ENCODE results near the gene CCN2. TPM values are rescaled to one million over a fixed set of nuclear protein-coding genes. Genes with fewer than 3 reads are reported as not detected.

The CCN2 gene
- total RNA-seq, 1 experiment from 2014 or later, result 44.1 TPM

GRCh38 chr6:131966443-131966842, 15.3 kb upstream of the CCN2 start:
- no peak overlapping the region for H2AFZ ChIP-seq (ENCODE audit: low read length)
- no peak overlapping the region for H3T11ph ChIP-seq (ENCODE audit: low read length)
- peaks cover 0 to 5% of the 10 kb centered on the region in 2 experiments; a peak in 1 of 4 replicates for H3K4me1 Mint-ChIP-seq
- no peak overlapping the region for H2BK120ac ChIP-seq (ENCODE audit: low read depth, low read length, poor library complexity, severe bottlenecking)
- H2BK20ac ChIP-seq (ENCODE audit: low read depth, low read length, poor library complexity, severe bottlenecking), result no peak overlapping the region
- H3K36me3 Mint-ChIP-seq (ENCODE audit: insufficient read depth in 1 of 3, low read depth in 3 of 3), result no peaks in the 10 kb centered on the region; a peak in 1 of 7 replicates
- no peak for DNase-seq
- H3K23ac ChIP-seq (ENCODE audit: insufficient read length, low read depth, low read length), result no peak overlapping the region
- TF ChIP-seq CTCF (conservative IDR thresholded peaks at IDR 0.05), result no peak
- H3K79me2 ChIP-seq (ENCODE audit: insufficient read depth, low read length), result no peaks in the 10 kb centered on the region
- H2AK5ac ChIP-seq (ENCODE audit: insufficient read length, low read length), result no peak overlapping the region
- no peak overlapping the region for H3K14ac ChIP-seq (ENCODE audit: insufficient read depth, low read length)
- no peak overlapping the region for H3K18ac ChIP-seq (ENCODE audit: insufficient read length, low read depth, low read length)
- no peak overlapping the region for H2BK12ac ChIP-seq (ENCODE audit: insufficient read length, low read depth, low read length)
- no peak overlapping the region for H4K8ac ChIP-seq (replicated peaks; ENCODE audit: insufficient read length, low read depth, low read length)
- no peak overlapping the region for H3K27ac ChIP-seq (ENCODE audit: insufficient read length, low read depth, low read length)
- no peak overlapping the region for H4K5ac ChIP-seq (ENCODE audit: insufficient read length, low read depth, low read length)
- no peak overlapping the region for H3K4ac ChIP-seq (ENCODE audit: low read depth, low read length)
- WGBS (ENCODE audit: extremely low coverage, insufficient read length, low lambda C conversion rate), result no CpG with 5 or more reads among the region's 6 CpGs
- H2BK5ac ChIP-seq (ENCODE audit: insufficient read length, low read length), result no peak overlapping the region
- no peaks in the 10 kb centered on the region for H3K9me3 ChIP-seq (ENCODE audit: control insufficient read depth, low read depth, low read length)
- H3K4me1 ChIP-seq (ENCODE audit: insufficient read depth, low read length), result no peaks in the 10 kb centered on the region
- no peak overlapping the region for H4K91ac ChIP-seq (ENCODE audit: insufficient read length, low read depth, low read length)
- H3K9me3 Mint-ChIP-seq, result no peaks in the 10 kb centered on the region
- H3K23me2 ChIP-seq (ENCODE audit: insufficient read length, low read depth, low read length, poor library complexity, severe bottlenecking), result no peaks in the 10 kb centered on the region
- H3K56ac ChIP-seq (ENCODE audit: insufficient read length, low read depth, low read length), result no peak overlapping the region
- no peak overlapping the region for H3K4me3 Mint-ChIP-seq
- H3K4me2 ChIP-seq (ENCODE audit: insufficient read depth, insufficient read length, low read length), result no peak overlapping the region
- no peaks in the 10 kb centered on the region for H3K27me3 Mint-ChIP-seq (ENCODE audit: low read depth)
- no peak overlapping the region; a peak in 1 of 7 replicates for H3K27ac Mint-ChIP-seq
- H4K20me1 ChIP-seq (ENCODE audit: control insufficient read depth, insufficient read depth, insufficient read length), result no peaks in the 10 kb centered on the region
- H3K79me1 ChIP-seq (ENCODE audit: insufficient read depth, low read depth, low read length, poor library complexity, severe bottlenecking), result no peaks in the 10 kb centered on the region
- H3K9ac ChIP-seq (ENCODE audit: extremely low read depth, insufficient read length, low read length), result no peak overlapping the region
- H3K27me3 ChIP-seq (ENCODE audit: insufficient read depth, low read length), result no peaks in the 10 kb centered on the region
- no peak overlapping the region for H2BK15ac ChIP-seq (ENCODE audit: low read depth, low read length)

Data from H9 (cell line).